Astrocyte of the hippocampus (primary cell): ENCODE measurements around the gene DIP2C.
"Not testable (repeated sequence)": the region's sequence is repeated elsewhere in the genome, so short reads cannot be mapped to it uniquely, and the experiment has no call there.

ENCODE experiments used
- DNase-seq: peaks from one replicate; pipeline ENCODE4 v3.0.0; 2011; ENCODE audit warnings: low read depth, low spot score

DIP2C gene

GRCh38 chr10:596131-596530 lies 93.3 kb downstream of the DIP2C start:
- not testable (repeated sequence) for DNase-seq

DNA sequence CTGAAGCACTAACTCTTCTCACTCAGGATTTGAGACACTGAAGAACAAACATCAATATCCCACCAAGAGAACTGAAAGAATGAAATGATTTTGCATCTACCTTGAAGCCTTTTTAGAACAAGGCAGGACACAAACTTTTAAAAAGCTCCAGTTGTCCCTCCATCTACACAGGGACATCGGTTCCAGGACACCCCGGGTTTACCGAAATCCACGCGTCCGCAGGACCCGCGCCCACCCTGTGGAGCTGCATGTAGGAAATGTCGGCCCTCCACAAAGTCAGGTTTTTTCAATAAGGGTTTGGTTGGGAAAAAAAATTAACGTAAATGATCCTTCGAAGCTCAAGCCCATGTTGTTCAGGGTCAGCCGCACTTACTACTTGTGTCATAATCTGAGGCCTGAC lies 94.0 kb downstream of the DIP2C start:
- DNase-seq, result no peak

DNA sequence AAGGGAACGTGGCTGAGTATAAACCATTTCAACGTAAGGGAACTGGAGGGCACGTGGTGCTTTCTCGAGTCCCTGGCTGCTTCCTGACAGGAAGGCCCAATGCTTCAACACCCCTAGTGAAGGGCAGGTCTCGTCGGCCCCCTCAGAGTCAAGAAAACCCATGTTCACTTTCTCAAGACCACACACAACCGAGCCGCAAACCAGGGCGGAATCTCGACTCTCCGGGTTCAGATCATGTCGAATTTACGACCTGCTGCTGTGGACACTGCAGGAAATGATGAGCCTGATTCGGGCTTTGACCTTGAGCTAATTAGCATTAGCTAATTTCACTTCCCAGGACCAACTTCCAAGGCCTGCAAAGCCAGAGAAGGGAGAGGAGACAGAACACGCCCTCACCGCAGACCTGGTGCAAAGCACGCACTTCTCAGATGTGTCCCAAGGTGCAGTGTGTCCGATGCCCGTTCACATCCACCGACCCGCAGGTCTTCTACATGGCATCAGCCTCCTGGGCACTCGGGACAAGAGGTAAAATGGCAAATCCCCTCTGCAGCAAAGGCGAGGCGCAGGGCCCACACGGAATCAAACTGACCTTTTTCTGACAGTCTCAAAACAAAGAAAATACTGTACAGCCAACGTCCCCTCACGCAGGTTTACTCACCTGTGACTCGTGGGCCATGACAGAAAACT lies 94.7 kb downstream of the DIP2C start:
- DNase-seq, result no peak

GRCh38 chr10:593901-594457 lies 95.5 kb downstream of the DIP2C start:
- DNase-seq, result peak; percentile 80

- no peak for DNase-seq
Measured at GRCh38 chr10:593421-593820, 96.0 kb downstream of the DIP2C start.

- DNase-seq, result no peak
Measured at GRCh38 chr10:593016-593415, 96.5 kb downstream of the DIP2C start.

- no peak for DNase-seq
Measured at GRCh38 chr10:591646-592045, 97.8 kb downstream of the DIP2C start.

- DNase-seq, result no peak
Measured at GRCh38 chr10:590721-591120, 98.7 kb downstream of the DIP2C start.

GRCh38 chr10:589961-590680 lies 99.3 kb downstream of the DIP2C start:
- DNase-seq, result no peak

- peak; percentile 53 for DNase-seq
Measured at GRCh38 chr10:588246-589165, 101.0 kb downstream of the DIP2C start.

DNA sequence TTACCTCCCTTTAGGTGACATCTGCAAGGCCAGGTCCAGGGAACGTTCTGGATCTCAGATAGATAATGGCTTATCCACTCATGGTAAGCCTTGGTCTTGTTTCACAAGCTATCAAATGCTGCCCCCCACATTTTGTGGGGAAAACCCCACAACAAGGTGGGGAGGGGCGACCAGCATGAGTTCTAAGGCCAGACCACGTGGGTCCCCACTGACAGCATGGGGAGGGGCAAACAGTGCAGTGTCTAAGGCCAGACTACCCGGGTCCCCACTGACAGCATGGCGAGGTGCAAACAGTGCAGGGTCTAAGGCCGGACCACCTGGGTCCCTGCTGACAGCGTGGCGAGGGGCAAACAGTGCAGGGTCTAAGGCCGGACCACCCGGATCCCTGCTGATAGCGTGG lies 102.8 kb downstream of the DIP2C start:
- DNase-seq, result no peak

GRCh38 chr10:586151-586550 lies 103.3 kb downstream of the DIP2C start:
- DNase-seq, result no peak

GRCh38 chr10:585502-585901 lies 104.0 kb downstream of the DIP2C start:
- no peak for DNase-seq

GRCh38 chr10:584497-585290 lies 104.8 kb downstream of the DIP2C start:
- not testable (repeated sequence) for DNase-seq

DNA sequence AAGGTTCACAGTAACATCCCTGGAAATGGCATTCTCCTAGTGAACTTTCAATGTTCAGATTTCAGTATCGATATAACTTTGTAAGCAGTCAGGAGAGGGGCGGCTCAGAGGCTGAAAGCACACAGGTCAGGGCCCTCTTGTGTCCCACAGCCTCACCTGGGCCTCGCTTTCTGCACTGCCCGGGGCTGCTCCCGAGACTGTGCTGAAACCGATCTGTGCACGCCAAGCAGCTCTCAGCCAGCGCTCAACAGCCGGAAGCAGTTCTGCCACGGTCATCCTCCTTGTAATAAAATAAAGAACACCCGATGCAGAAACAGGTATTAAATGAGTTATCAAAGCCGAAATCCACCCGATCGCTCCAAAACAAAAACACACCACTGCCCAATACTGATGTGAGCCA lies 106.0 kb downstream of the DIP2C start:
- DNase-seq, result no peak

DNA sequence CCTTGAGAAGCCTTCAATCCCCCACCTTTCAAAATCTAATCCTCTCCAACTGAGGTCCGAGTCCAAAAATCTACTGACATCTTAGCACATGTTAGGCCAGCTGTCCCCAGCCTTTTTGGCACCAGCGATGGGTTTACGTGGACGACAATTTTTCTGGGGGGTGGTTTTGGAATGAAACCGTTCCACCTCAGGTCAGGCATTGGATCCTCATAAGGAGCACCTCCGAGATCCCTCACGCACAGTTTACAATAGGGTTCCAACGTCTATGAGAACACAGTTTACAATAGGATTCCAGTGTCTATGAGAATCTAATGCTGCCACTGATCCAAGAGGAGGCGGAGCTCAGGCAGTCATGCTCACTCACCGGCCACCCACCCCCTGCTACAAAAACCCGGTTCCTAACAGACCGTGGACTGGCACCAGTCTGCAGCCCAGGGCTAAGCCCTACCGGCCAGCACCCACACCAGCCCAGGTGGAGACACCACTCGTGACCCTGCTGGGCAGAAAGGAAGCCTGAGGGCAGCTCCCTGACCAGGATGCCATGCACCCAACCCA lies 107.6 kb downstream of the DIP2C start:
- DNase-seq, result no peak

GRCh38 chr10:580778-581177 lies 108.7 kb downstream of the DIP2C start:
- peak; percentile 79 for DNase-seq

- peak; percentile 58 for DNase-seq
Measured at GRCh38 chr10:576130-576465, 113.4 kb downstream of the DIP2C start.

- DNase-seq, result no peak
Measured at GRCh38 chr10:575402-576129, 113.9 kb downstream of the DIP2C start.

DNA sequence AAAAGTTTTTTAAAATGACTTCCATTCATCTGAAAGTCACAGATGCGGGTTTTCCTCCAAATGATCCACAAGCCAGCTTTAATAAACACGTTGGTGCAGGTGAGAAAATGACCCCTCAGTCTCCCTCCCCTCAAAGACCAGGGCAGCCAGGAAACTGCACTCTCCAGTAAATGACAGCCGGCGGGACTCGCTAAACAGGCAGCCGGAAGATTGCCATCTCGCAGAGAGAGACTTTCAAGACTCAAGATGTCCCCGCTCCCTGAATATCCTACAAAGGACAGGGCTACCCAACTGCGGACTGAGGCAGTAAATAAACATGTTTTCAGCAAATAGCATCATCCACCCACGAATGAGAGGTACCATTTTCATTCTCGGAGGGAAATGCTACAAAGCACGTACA lies 116.8 kb downstream of the DIP2C start:
- DNase-seq, result no peak
